Stimulated activated memory B cell treated with anti-CD40 and anti-IgM and Interleukin-4, amounts not matched to agents 10 μg/mL and 1 μg/mL and 100 μg/mL, for 72 hours (primary cell): Measurements from ENCODE around the gene FCHSD2.
"Not testable (repeated sequence)": the region's sequence is repeated elsewhere in the genome, so short reads cannot be mapped to it uniquely, and the experiment has no call there.

ENCODE experiments used
- ATAC-seq: fragments of 150-1000 bp; cut with Tn5 transposase; 2 replicates; pipeline ENCODE4 v1.10.0; 2021
- H3K27ac Mint-ChIP-seq: one replicate; pipeline ENCODE4 v1.8.0; 2022; ENCODE audit warnings: mild to moderate bottlenecking, mixed read lengths
- H3K27me3 Mint-ChIP-seq: one replicate; pipeline ENCODE4 v1.8.0; 2022; ENCODE audit warnings: mixed read lengths
- H3K36me3 Mint-ChIP-seq: one replicate; pipeline ENCODE4 v1.8.0; 2022; ENCODE audit warnings: mixed read lengths
- H3K4me1 Mint-ChIP-seq: one replicate; pipeline ENCODE4 v1.8.0; 2022; ENCODE audit warnings: mixed read lengths
- H3K4me3 Mint-ChIP-seq: one replicate; pipeline ENCODE4 v1.8.0; 2022; ENCODE audit warnings: mild to moderate bottlenecking, moderate library complexity, mixed read lengths
- H3K9me3 Mint-ChIP-seq: one replicate; pipeline ENCODE4 v1.8.0; 2022; ENCODE audit warnings: mixed read lengths

FCHSD2 gene

GRCh38 chr11:73126804-73127480 lies 15.2 kb downstream of the FCHSD2 start:
- Mint-ChIP-seq H3K27ac (no peak overlapping the region), H3K9me3 (peaks cover 10% of the 10 kb centered on the region), H3K4me1 (peaks cover 40% of the 10 kb centered on the region), H3K27me3 (no peaks in the 10 kb centered on the region), H3K36me3 (peaks cover 66% of the 10 kb centered on the region), H3K4me3 (no peak overlapping the region)
- no peak for ATAC-seq

DNA sequence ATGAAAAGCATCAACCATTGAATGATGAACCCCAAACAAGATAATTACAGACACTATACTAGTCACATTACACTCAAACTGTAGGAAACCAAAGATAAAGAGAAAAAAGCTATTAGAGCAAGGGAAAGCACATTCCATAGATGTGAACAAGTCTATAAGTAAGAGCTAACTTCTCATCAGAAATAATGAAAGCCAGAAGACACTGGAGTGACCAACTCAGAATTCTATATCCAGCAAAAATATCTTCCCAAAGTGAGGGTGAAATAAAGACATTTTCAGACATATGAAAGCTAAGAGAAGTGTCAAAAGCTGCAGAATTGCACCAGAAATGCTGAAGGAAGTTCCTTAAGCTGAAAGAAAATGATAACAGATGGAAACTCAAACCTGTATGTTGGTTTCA lies 17.3 kb downstream of the FCHSD2 start:
- Mint-ChIP-seq H3K27me3 (no peaks in the 10 kb centered on the region), H3K36me3 (peaks cover 67% of the 10 kb centered on the region), H3K4me3 (no peak overlapping the region), H3K27ac (no peak overlapping the region), H3K4me1 (peaks cover 53% of the 10 kb centered on the region), H3K9me3 (peaks cover 10% of the 10 kb centered on the region)
- no peak for ATAC-seq

DNA sequence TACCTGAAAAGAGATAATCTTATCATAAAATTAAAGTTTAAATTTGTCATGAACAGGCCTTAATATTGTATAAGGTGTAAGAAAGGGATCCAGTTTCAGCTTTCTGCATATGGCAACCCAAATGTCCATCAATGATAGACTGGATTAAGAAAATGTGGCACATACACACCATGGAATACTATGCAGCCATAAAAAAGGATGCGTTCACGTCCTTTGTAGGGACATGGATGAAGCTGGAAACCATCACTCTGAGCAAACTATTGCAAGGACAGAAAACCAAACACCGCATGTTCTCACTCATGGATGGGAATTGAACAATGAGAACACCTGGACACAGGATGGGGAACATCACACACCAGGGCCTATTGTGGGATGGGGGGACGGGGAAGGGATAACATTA lies 18.2 kb downstream of the FCHSD2 start:
- Mint-ChIP-seq H3K36me3 (peaks cover 60% of the 10 kb centered on the region), H3K4me1 (peaks cover 62% of the 10 kb centered on the region), H3K9me3 (peaks cover 10% of the 10 kb centered on the region)
- not testable (repeated sequence) for H3K27me3 Mint-ChIP-seq, ATAC-seq, H3K27ac Mint-ChIP-seq, H3K4me3 Mint-ChIP-seq

DNA sequence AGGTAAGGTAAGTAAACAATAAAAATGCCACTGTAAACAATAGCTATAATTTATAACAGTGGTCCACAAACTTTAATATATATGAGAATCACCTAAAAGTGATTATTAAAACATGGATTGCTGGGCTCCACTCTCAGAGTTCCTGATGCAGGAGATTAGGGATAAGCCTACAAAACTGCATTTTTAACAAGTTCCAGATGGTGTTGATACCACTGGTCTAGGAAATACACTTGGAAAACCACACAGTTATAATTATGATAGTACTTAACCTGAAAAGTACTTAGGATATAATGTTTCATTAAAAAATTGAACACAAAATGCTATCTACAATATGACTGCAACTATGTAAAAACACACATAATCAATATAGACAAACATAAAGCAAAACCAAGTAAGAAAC lies 20.4 kb downstream of the FCHSD2 start:
- no peak for ATAC-seq
- Mint-ChIP-seq H3K4me3 (no peak overlapping the region), H3K4me1 (peaks cover 64% of the 10 kb centered on the region), H3K36me3 (peaks cover 62% of the 10 kb centered on the region), H3K27me3 (no peaks in the 10 kb centered on the region), H3K27ac (peak overlapping the region; percentile 15), H3K9me3 (peaks cover 10% of the 10 kb centered on the region)

DNA sequence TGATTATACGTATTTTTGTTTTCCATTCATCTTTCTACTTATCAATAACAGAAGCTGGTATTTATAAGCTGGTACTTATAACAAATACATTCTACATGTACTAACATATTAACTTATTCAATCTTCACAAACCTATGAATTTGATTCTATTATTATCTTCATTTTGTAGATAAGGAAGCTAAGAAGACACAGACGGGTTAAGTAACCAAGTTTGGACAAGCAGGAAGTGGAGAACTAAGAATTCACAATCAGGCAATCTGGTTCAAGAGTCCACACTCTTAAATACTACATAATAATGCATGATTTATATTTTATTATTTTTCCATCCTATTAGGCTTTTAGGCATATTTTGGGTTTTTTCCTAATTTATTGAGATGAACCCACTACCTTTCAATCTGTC lies 25.0 kb downstream of the FCHSD2 start:
- Mint-ChIP-seq H3K4me3 (no peak overlapping the region), H3K27me3 (no peaks in the 10 kb centered on the region), H3K9me3 (no peaks in the 10 kb centered on the region), H3K36me3 (peaks cover 70% of the 10 kb centered on the region), H3K4me1 (peaks cover 70% of the 10 kb centered on the region), H3K27ac (peak overlapping the region; percentile 68)
- ATAC-seq, result no peak

DNA sequence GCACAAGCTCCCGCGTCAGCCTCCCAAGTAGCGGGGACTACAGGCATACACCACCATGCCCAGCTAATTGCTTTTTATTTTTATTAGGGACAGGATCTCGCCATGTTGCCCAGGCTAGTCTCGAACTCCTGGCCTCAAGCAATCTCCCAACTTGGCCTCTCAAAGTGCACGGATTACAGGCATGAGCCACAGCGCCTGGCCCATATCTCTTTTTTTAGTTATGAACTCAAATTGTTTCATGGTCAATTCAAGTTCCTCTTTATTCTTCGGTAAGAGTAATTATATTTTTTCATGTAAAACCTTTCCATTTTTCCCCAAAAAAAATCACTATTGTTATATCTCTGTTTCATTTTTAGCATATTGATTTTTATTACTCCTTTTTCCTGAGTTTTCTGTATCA lies 25.5 kb downstream of the FCHSD2 start:
- peak overlapping the region; percentile 68 for H3K27ac Mint-ChIP-seq
- no peak overlapping the region for H3K4me3 Mint-ChIP-seq
- peaks cover 71% of the 10 kb centered on the region for H3K36me3 Mint-ChIP-seq
- H3K27me3 Mint-ChIP-seq, result no peaks in the 10 kb centered on the region
- no peaks in the 10 kb centered on the region for H3K9me3 Mint-ChIP-seq
- ATAC-seq, result no peak
- peaks cover 70% of the 10 kb centered on the region for H3K4me1 Mint-ChIP-seq

GRCh38 chr11:73114835-73115220 lies 27.3 kb downstream of the FCHSD2 start:
- peak overlapping the region; percentile 75 for H3K27ac Mint-ChIP-seq
- peaks cover 8% of the 10 kb centered on the region for H3K9me3 Mint-ChIP-seq
- no peaks in the 10 kb centered on the region for H3K27me3 Mint-ChIP-seq
- ATAC-seq, result no peak
- H3K4me1 Mint-ChIP-seq, result peaks cover 78% of the 10 kb centered on the region
- H3K36me3 Mint-ChIP-seq, result peaks cover 80% of the 10 kb centered on the region
- H3K4me3 Mint-ChIP-seq, result no peak overlapping the region

- H3K9me3 Mint-ChIP-seq, result peaks cover 8% of the 10 kb centered on the region
These were observed 27.8 kb downstream of the FCHSD2 start for GRCh38 chr11:73114110-73114834.

GRCh38 chr11:73113426-73113825 lies 28.7 kb downstream of the FCHSD2 start:
- Mint-ChIP-seq H3K36me3 (peaks cover 74% of the 10 kb centered on the region), H3K27ac (peak overlapping the region; percentile 75), H3K9me3 (peaks cover 10% of the 10 kb centered on the region), H3K27me3 (no peaks in the 10 kb centered on the region), H3K4me3 (no peak overlapping the region), H3K4me1 (peaks cover 70% of the 10 kb centered on the region)
- no peak for ATAC-seq

More at GRCh38 chr11:73114110-73114834, 27.8 kb downstream of the FCHSD2 start:
- no peak overlapping the region for H3K4me3 Mint-ChIP-seq
- peaks cover 81% of the 10 kb centered on the region for H3K36me3 Mint-ChIP-seq
- peak overlapping the region; percentile 75 for H3K27ac Mint-ChIP-seq
- H3K27me3 Mint-ChIP-seq, result no peaks in the 10 kb centered on the region
- peaks cover 78% of the 10 kb centered on the region for H3K4me1 Mint-ChIP-seq
- no peak for ATAC-seq

GRCh38 chr11:73107597-73107996 lies 34.5 kb downstream of the FCHSD2 start:
- H3K36me3 Mint-ChIP-seq, result peaks cover 53% of the 10 kb centered on the region
- no peak for ATAC-seq
- H3K4me1 Mint-ChIP-seq, result peaks cover 55% of the 10 kb centered on the region
- no peak overlapping the region for H3K27ac Mint-ChIP-seq
- no peaks in the 10 kb centered on the region for H3K27me3 Mint-ChIP-seq
- peaks cover 10% of the 10 kb centered on the region for H3K9me3 Mint-ChIP-seq
- no peak overlapping the region for H3K4me3 Mint-ChIP-seq

- H3K27ac Mint-ChIP-seq, result peak overlapping the region; percentile 37
- peaks cover 55% of the 10 kb centered on the region for H3K4me1 Mint-ChIP-seq
- H3K9me3 Mint-ChIP-seq, result peaks cover 10% of the 10 kb centered on the region
- H3K4me3 Mint-ChIP-seq, result no peak overlapping the region
- no peaks in the 10 kb centered on the region for H3K27me3 Mint-ChIP-seq
- ATAC-seq, result no peak
- peaks cover 54% of the 10 kb centered on the region for H3K36me3 Mint-ChIP-seq
These were observed 35.8 kb downstream of the FCHSD2 start for GRCh38 chr11:73106347-73106746.

- no peaks in the 10 kb centered on the region for H3K27me3 Mint-ChIP-seq
- H3K36me3 Mint-ChIP-seq, result peaks cover 88% of the 10 kb centered on the region
- no peak for ATAC-seq
- H3K9me3 Mint-ChIP-seq, result peaks cover 3% of the 10 kb centered on the region
- H3K27ac Mint-ChIP-seq, result peak overlapping the region; percentile 37
- H3K4me1 Mint-ChIP-seq, result peaks cover 81% of the 10 kb centered on the region
- H3K4me3 Mint-ChIP-seq, result no peak overlapping the region
These were observed 41.5 kb downstream of the FCHSD2 start for GRCh38 chr11:73100578-73100977.

DNA sequence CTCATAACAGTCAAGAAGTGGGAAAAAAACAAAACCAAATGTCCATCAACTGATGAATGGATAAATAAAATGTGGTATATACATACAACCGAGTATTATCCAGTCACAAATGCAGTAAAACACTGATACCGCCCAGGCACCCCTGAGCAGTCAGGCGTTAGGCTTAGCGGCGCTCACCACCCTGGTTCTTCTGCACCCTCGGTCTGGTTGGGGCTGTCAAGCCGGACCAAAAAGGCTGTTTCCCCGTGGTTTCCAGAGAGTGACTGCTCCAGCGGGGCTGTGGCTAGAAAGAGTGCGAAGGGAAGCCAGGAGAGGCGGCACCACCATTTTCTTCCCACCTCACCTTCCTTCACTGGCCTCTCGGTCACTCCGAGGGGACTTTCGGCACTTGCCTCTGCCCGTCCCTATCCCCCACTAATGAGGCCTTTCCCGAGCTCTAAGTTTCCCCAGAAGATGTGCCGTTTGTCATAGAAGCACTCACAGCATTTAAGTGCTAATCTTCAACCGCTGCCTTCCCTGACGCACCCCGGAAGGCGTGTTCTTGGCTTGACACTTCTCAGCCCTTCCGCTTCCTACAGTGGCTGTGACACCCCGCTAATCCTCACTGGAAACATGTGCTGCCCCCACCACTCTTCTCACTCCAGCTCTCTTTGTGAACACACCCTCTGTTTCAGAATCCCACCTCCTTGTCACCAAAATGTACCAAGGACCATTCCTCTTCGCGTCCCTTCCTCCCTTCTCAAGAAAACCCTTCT lies 42.4 kb downstream of the FCHSD2 start:
- Mint-ChIP-seq H3K36me3 (peaks cover 87% of the 10 kb centered on the region), H3K27ac (peak overlapping the region; percentile 78), H3K4me1 (peaks cover 87% of the 10 kb centered on the region), H3K9me3 (peaks cover 3% of the 10 kb centered on the region), H3K4me3 (no peak overlapping the region), H3K27me3 (no peaks in the 10 kb centered on the region)
- no peak for ATAC-seq

- peaks cover 69% of the 10 kb centered on the region for H3K4me1 Mint-ChIP-seq
- no peaks in the 10 kb centered on the region for H3K27me3 Mint-ChIP-seq
- no peak for ATAC-seq
- H3K4me3 Mint-ChIP-seq, result peak overlapping the region; percentile 5
- peaks cover 5% of the 10 kb centered on the region for H3K9me3 Mint-ChIP-seq
- H3K36me3 Mint-ChIP-seq, result peaks cover 78% of the 10 kb centered on the region
- peak overlapping the region; percentile 68 for H3K27ac Mint-ChIP-seq
These were observed 46.5 kb downstream of the FCHSD2 start for GRCh38 chr11:73095613-73096012.

DNA sequence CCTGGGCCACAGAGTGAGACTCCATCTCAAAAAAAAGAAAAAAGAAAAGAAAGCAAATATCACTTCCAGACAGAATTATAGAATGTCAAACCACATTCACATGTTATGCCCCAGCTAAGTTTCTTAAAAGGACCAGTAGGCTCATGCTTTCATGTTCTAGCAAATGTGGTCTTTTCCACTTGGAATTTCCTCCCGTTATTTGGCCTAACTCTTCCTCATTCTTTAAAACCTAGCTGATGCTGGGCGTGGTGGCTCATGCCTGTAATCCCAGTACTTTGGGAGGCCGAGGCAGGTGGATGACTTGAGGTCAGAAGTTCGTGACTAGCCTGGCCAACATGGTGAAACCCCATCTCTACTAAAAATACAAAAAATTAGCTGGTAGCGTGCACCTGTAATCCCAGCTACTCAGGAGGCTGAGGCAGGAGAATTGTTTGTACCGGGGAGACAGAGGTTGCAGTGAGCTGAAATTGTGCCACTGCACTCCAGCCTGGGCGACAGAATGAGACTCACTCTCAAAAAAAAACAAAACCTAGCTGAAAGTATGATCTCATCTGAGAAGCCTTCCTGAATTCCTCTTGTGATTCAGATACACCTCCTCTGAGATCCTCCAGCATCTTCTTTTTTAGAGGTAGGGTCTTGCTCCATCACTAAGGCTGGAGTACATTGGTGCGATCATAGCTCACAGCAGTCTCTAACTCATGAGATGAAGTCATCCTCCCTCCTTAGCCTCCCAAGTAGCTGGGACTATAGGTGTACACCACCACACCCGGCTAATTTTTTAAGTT lies 50.4 kb downstream of the FCHSD2 start:
- ATAC-seq, result no peak
- Mint-ChIP-seq H3K36me3 (peaks cover 53% of the 10 kb centered on the region), H3K27me3 (no peaks in the 10 kb centered on the region), H3K27ac (peak overlapping the region; percentile 63), H3K9me3 (peaks cover 3% of the 10 kb centered on the region), H3K4me1 (peaks cover 61% of the 10 kb centered on the region), H3K4me3 (no peak overlapping the region)
